Jurkat, Clone E6-1 (cell line): ENCODE measurements around the gene SPDYE6.
"Not testable (repeated sequence)": the region's sequence is repeated elsewhere in the genome, so short reads cannot be mapped to it uniquely, and the experiment has no call there.

Experiments used
- DNase-seq: peaks from one replicate; pipeline ENCODE4 v3.0.0-alpha.2; 2011; ENCODE audit warnings: low read depth, low spot score
- H3K4me3 ChIP-seq: 2 replicates; pipeline ENCODE4 v1.5.1; 2011; ENCODE audit warnings: mild to moderate bottlenecking, low read length, control low read depth, moderate library complexity

The SPDYE6 gene

DNA sequence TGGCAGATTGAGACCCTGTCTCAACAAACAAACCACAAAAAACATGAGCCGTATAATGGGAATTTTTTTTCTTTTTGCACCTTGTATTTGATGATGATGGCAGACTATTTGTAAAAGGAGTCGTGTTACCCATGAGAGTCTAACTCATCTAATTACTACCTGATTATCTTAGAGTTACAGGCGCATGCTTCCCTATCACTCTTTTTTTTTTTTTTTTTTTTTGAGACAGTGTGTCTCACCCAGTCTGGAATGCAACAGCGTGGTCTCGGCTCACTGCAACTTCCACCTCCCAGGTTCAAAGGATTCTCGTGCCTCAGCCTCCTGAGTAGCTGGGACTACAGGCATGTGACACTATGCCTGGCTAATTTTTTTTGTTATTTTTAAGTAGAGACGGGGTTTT is 9.1 kb upstream of the SPDYE6 start:
- DNase-seq, H3K4me3 ChIP-seq: not testable (repeated sequence)

DNA sequence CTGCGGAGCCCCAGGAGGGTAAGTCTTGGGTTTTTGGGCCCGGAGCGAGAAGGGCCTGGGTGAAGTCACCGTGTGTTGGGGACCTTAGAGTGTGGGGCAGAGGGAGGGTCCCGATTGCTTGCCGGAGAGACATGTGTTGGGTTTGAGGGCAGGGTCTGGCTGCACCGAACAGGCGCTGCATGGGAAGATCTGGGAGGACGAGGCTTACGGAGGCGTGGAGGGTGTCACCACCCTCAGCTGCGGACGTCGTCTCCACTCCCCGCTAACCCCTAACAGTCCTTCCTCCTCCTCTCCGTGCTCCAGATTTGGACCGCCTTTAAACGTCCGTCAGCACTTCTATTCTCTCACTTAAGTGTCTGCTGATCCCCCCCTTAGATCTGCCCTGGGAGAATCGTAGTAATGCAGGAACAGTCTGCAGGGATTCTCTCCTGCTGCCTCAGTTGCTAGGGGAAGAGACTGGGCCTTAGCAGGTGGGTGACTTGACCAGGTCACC is 8.2 kb upstream of the SPDYE6 start:
- DNase-seq: not testable (repeated sequence)
- peak overlapping the region; percentile 63 for H3K4me3 ChIP-seq

DNA sequence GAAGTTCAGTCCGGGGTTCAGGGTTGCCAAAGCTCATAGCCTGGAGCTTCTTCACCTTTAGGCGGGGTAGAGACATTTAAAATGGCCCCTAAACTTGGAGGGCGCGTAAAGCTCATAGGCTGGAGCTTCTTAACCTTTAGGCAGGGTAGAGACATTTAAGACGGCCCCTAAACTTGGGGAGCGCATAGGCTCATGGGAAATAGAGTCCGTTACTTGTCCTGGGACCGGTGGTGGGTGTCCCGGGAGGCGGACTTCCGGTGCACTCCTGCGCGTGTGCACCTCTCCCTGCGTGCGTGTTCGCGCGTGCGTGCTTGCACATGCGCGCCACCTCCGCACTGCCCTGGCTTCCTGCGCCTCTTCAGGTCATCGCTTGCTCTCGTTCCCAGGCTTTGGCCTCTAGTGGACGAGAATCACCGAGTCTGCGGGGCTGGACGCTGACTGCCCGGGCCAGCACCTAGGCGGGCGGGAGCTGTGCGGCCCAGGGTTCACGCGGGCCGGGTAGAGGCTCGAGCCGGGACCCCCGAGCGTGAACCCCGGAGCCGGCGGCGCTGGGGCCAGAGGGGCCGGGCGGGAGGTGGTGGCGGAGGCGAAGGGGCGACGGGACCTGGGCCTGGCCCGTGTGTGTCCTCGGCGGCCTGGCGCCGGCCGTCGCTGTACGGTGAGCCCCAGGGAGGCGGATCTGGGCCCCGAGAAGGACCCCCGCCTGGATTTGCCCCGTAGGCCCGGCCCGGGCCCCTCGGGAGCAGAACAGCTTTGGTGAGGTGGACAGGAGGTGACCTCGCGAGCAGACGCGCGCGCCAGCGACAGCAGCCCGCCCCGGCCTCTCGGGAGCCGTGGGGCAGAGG is 7.5 kb upstream of the SPDYE6 start:
- H3K4me3 ChIP-seq: peak overlapping the region; percentile 63
- peak; percentile 99 for DNase-seq

DNA sequence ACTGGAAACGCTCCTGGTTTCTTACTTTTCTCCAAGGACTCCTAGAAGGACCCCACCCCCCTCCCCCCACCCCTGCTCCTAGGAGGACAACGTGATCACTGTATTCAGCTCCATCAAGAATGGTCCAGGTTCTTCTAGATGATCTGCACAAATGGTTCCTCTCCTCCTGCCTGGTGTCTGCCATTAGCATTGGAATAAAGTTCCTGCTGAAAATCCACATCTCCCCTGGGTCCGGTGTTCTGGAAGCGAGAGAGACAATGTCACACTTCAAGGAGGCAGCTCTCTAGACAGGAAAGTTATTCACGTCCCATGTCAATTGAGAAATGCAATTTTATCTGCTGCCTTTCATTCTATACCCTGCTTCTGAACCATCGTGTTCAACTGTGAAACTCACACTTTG is 9.3 kb downstream of the SPDYE6 start:
- H3K4me3 ChIP-seq, DNase-seq: not testable (repeated sequence)

DNA sequence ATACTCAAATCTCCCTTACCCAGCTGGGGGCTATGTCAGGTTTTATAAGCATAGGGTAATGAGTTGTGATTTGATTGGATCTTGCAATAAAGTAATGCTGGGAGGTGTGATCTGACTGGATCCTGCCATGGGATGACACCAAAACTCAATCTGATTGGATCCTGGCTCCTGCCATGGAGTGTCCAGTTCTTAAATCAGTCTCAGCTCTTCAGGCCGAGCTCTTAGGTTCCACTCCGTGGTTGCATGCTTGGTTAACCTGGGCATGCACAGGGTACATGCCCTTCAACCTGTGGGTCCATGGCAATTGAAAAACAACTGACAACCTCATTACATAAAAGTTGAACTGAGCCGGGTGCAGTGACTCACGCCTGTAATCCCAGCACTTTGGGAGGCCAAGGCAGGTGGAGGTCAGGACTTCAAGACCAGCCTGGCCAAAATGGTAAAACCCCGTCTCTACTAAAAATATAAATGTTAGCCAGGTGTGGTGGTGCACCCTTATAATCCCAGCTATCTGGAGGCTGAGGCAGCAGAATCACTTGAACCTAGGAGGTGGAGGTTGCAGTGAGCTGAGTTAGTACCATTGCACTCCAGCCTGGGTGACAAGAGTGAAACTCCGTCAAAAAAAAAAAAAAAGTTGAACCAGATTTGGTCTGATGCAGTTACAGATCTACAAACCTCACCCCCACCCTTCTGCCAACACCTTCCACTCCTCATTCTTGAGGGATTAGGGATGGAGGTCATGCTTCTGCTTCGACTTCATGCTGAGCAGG is 15.5 kb downstream of the SPDYE6 start:
- DNase-seq, H3K4me3 ChIP-seq: not testable (repeated sequence)

DNA sequence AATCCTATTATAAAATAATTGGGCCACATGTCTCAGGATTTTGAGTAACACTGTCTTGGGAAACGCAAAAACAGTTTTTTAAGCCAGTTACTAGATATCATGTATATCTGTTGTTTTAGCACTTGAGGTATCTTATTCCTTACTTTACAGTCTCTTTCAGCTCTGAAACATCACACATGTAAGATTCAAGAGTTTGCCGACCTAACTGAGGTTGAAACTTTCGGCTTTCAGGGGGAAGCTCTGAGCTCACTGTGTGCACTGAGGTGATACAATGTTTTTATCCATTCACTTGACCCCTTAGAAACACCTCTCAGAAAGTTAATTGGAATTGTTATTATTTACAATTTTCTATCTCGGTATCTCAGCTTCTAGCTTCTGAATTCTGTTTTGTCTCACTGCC is 18.8 kb downstream of the SPDYE6 start:
- H3K4me3 ChIP-seq, DNase-seq: not testable (repeated sequence)

DNA sequence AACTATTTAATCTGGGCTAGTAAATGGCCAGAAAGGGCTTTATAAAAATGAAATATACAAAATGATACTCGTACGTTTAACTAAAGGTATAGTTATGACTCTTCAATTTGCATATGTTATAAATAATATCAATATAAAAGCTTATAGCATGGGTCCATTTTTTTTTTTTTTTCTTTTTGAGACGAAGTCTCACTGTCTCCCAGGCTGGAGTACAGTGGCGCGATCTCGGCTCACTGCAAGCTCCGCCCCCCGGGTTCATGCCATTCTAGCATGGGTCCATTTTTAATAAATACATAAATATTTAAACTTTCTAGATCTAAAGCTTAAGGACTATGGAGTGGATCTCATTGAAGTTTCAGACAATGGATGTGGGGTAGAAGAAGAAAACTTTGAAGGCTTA is 19.2 kb downstream of the SPDYE6 start:
- H3K4me3 ChIP-seq: not testable (repeated sequence)

DNA sequence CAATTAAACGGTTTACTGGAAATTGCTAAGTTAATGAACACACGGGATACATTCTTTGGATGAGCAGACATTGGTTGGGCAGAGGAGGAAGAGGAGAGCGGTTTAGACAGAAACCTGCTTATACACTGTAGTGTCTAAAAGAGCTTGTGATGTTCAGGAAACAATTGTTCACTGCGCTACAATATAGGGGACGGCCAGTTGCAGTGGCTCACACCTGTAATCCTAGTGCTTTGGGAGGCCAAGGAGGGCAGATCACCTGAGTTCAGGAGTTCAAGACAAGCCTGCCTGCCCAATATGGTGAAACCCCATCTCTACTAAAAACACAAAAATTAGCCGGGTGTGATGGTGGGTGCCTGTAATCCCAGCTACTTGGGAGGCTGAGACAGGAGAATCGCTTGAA is 20.7 kb downstream of the SPDYE6 start:
- H3K4me3 ChIP-seq: not testable (repeated sequence)

More for the DNA sequence above, 19.2 kb downstream of the SPDYE6 start:
- DNase-seq: not testable (repeated sequence)

DNA sequence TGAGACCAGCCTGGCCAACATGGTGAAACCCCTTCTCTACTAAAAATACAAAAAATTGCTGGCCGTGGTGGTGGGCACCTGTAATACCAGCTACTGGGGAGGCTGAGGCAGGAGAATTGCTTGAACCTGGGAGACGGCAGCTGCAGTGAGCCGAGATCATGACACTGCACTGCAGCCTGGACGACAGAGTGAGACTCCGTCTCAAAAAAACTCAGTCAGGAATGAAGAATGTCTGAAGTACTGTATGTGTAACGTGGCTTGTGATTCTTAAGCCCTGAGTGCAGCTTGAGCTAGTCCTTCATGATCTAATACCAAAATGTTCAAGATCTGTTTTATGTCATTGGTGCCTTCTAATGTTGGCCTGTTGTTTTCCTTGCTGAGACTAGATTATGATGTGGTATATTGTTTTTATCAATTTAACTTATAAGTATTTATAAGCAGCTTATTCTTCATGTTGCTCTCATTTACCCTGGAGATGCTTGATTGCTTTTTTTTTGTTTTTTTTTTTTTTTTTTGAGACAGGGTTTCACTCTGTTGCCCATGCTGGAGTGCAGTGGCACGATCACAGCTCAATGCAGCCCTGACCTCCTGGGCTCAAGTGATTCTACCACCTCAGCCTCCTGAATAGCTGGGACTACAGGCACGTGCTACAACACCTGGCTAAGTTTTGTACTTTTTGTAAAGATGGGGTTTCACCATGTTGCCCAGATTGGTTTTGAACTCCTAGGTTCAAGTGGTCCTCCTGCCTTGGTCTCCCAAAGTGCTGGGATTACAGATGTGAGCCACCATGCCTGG is 25.4 kb downstream of the SPDYE6 start:
- DNase-seq, H3K4me3 ChIP-seq: not testable (repeated sequence)

More for the DNA sequence above, 20.7 kb downstream of the SPDYE6 start:
- not testable (repeated sequence) for DNase-seq

DNA sequence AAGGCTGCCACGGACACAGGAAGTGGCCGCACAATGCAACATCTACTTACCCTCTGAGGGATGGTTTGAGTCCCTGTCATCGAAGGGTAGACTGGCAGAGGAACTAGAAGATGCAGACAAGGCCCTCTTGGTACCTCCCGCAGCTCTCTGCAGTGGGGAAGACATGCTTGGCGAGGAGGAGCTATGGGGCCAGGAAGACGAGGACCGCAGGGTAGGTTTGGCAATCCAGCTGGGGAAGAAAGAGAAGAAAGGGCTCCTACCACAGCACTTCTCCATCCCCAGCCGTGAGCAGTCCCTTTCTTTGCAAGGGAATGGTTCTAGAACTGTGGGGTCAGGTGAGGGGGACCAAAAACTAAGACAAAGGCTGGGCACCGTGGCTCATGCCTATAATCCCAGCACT is 26.9 kb downstream of the SPDYE6 start:
- not testable (repeated sequence) for H3K4me3 ChIP-seq, DNase-seq

DNA sequence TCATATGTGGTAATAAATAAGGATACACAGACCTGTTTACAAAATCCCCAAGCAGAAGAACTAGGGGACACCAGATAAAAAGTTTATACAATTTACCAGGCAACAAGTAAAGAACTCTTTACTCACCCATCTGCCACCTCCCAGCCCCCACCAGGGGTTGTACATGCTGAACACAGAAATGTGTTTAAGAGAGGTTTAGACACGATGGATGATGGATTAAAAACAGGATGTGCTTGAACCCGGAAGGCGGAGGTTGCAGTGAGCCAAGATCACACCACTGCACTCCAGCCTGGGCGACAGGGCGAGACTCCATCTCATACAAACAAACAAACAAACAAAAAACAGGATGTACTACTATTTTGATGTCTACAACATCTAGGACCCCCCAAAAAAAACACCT is 27.4 kb downstream of the SPDYE6 start:
- not testable (repeated sequence) for H3K4me3 ChIP-seq, DNase-seq

DNA sequence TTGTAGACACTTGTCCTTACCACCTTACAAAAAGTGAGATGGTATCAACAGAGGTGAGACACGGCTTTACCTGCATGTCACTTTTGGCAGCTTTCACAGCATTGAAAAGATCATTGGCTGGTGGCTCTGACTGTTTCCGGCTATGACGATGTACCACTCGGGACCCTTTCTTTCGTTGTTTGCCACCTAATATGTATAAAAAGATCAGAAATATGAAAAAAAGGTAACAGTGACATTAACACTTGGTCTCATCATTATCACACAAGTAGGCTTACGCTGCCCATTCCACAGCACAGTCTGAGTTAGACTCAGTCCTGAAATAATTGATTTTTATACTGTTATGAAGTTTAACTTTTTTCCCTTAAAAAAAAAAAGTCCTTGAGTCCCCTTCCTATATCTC is 29.1 kb downstream of the SPDYE6 start:
- not testable (repeated sequence) for H3K4me3 ChIP-seq

DNA sequence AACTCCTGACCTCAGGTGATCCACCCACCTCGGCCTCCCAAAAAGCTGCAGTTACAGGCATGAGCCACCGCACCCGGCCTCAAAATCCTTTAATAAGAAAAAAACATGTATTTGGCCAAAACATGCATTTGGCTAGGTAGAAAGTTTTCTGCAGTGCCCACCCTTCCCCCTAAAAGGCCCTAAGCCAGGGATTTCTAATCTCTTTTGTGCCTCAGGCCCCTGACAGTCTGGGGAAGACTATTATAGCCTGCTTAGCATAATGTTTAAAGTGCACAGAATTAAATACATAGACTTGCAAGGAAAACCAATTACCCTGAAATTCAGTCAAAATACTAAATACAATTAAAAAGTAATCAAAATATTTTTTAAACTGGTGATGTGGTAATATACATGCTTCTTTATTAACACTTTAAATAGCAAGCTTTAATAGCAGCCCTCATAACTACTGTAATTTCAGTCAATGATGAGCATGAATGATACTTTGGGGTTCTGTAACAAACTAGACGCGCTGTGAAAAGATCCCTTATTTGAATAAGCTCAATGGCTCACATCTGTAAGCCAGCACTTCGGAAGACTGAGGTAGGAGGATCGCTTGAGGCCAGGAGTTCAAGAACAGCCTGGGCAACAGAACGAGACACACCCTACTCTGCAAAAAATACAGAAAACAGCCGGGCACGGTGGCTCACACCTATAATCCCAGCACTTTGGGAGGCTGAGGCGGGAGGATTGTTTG is 29.9 kb downstream of the SPDYE6 start:
- no peak for DNase-seq
- H3K4me3 ChIP-seq: no peak overlapping the region

More for the DNA sequence above, 29.1 kb downstream of the SPDYE6 start:
- DNase-seq: not testable (repeated sequence)

DNA sequence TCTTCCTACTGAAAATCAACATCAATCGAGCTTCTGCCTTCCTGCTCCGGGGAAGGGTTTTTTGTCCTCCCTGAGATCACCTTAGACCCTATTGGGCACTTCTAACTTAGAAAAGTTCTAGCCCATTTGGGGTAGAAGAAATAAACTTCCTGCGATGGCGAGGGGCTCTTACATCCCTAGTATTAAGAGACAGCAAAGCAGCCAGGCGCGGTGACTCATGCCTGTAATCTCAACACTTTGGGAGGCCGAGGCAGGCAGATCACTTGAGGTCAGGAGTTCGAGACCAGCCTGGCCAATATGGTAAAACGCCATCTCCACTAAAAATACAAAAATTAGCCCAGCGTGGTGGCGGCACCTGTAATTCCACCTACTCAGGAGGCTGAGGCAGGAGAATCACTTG is 31.1 kb downstream of the SPDYE6 start:
- not testable (repeated sequence) for H3K4me3 ChIP-seq, DNase-seq

DNA sequence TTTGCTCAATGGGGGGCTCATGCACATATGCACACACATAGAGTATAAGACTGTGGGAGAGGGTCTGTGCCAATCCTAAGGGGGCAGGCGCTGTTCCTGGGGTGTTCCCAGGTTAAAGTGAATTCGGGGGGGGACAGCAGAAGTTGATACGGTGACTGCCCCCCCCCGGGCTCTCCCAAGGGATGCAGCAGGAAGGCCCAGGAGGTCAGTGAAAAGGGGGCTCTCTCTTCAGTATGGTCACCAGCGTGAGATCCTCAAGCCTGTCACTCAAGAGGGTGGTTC is 32.4 kb downstream of the SPDYE6 start:
- no peak for DNase-seq
- H3K4me3 ChIP-seq: no peak overlapping the region

DNA sequence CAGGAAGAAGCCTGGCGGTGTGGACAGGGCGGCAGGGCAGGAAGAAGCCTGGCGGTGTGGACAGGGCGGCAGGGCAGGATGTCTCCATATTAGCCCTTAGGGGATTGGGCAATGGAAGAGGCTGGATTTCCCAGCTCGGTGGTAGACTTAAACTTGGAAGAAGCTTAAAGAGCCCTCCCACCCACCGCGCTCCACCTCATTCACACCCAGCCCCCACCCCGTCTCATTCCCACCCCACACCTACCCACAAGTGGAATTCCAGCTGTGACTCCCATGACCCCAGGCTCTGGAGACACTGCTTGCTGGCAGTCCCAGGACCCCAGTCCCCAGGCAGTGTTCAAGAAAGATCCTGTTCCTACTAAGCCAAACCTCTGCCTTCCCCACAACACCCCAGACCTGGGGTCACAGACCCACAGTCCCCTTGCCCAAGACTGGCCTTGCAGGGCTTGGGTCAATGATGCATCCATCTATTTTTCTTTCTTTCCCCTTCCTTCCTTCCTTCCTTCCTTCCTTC is 34.0 kb downstream of the SPDYE6 start:
- DNase-seq: no peak

DNA sequence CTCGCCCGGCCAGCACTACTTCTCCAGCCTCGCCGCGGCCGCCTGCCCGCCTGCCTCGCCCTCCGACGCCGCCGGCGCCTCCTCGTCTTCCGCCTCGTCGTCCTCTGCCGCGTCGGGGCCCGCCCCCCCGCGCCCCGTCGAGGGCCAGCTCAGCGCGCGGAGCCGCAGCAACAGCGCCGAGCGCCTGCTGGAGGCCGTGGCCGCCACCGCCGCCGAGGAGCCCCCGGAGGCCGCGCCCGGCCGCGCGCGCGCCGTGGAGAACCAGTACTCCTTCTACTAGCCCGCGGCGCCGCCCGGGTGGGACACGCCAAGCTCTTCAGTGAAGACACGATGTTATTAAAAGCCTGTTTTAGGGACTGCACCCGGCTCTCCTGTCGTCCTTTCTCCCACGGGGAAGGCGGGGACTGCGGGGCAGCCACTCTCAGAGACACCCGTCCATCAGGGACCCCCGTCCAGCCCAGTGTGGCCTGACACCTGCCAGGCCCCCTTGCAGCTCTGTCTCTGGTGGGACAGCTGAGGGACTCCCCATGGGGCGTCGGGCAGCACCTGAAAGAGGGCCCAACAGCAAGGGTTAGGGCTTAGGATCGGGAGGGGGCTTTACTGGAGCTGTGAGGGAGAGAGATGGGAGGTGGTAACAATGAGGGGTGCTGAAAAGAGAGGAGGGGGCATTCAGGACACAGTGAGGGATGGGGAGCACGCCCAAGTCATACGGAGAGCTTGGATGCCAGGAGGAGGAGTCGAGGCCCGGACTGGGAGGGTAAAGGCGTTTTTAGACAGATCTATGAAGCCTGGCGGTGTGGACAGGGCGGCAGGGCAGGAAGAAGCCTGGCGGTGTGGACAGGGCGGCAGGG is 34.7 kb downstream of the SPDYE6 start:
- H3K4me3 ChIP-seq: no peak overlapping the region
- no peak for DNase-seq

More for the DNA sequence above, 34.0 kb downstream of the SPDYE6 start:
- no peak overlapping the region for H3K4me3 ChIP-seq
